Activated T-cell treated with anti-CD3 and anti-CD28 coated beads, Interleukin-2, amount 50 U/mL, for 24 hours (primary cell): Measurements from ENCODE around the gene MYBPC3.

Experiments
- DNase-seq: peaks from one replicate; pipeline ENCODE4 v3.0.0-alpha.2; 2020
- H3K27ac Mint-ChIP-seq: 2 replicates; pipeline ENCODE4 v1.8.0; 2020; ENCODE audit warnings: mild to moderate bottlenecking, mixed read lengths
- H3K27me3 Mint-ChIP-seq: 2 replicates; pipeline ENCODE4 v1.8.0; 2020; ENCODE audit warnings: mixed read lengths
- H3K36me3 Mint-ChIP-seq: 2 replicates; pipeline ENCODE4 v1.8.0; 2020; ENCODE audit warnings: low read depth, mixed read lengths
- H3K4me1 Mint-ChIP-seq: 2 replicates; pipeline ENCODE4 v1.8.0; 2020; ENCODE audit warnings: low read depth, mixed read lengths
- H3K4me3 Mint-ChIP-seq: 2 replicates; pipeline ENCODE4 v1.8.0; 2020; ENCODE audit warnings: mild to moderate bottlenecking, moderate library complexity, mixed read lengths
- H3K9me3 Mint-ChIP-seq: 2 replicates; pipeline ENCODE4 v1.8.0; 2020; ENCODE audit warnings: mixed read lengths

The MYBPC3 gene

GRCh38 chr11:47356129-47356997 is 3.9 kb upstream of the MYBPC3 start:
- H3K27ac Mint-ChIP-seq: no peak overlapping the region
- no peaks in the 10 kb centered on the region for H3K36me3 Mint-ChIP-seq
- no peak for DNase-seq
- peaks cover 17% of the 10 kb centered on the region for H3K4me1 Mint-ChIP-seq
- no peaks in the 10 kb centered on the region for H3K27me3 Mint-ChIP-seq
- no peaks in the 10 kb centered on the region for H3K9me3 Mint-ChIP-seq
- no peak overlapping the region for H3K4me3 Mint-ChIP-seq

- H3K9me3 Mint-ChIP-seq: no peaks in the 10 kb centered on the region
- no peak overlapping the region for H3K4me3 Mint-ChIP-seq
- peaks cover 12% of the 10 kb centered on the region for H3K4me1 Mint-ChIP-seq
- no peak for DNase-seq
- no peaks in the 10 kb centered on the region for H3K36me3 Mint-ChIP-seq
- no peak overlapping the region for H3K27ac Mint-ChIP-seq
- H3K27me3 Mint-ChIP-seq: no peaks in the 10 kb centered on the region
Measured at GRCh38 chr11:47355283-47356128, 3.0 kb upstream of the MYBPC3 start.

GRCh38 chr11:47354913-47355282 is 2.4 kb upstream of the MYBPC3 start:
- H3K9me3 Mint-ChIP-seq: no peaks in the 10 kb centered on the region
- H3K4me1 Mint-ChIP-seq: peaks cover 8% of the 10 kb centered on the region
- H3K27me3 Mint-ChIP-seq: no peaks in the 10 kb centered on the region
- no peak overlapping the region for H3K4me3 Mint-ChIP-seq
- no peaks in the 10 kb centered on the region for H3K36me3 Mint-ChIP-seq
- DNase-seq: no peak
- no peak overlapping the region for H3K27ac Mint-ChIP-seq

GRCh38 chr11:47353978-47354774 is 1.7 kb upstream of the MYBPC3 start:
- no peaks in the 10 kb centered on the region for H3K27me3 Mint-ChIP-seq
- H3K9me3 Mint-ChIP-seq: no peaks in the 10 kb centered on the region
- H3K36me3 Mint-ChIP-seq: no peaks in the 10 kb centered on the region
- H3K4me1 Mint-ChIP-seq: peaks cover under 1% of the 10 kb centered on the region
- DNase-seq: no peak
- no peak overlapping the region for H3K4me3 Mint-ChIP-seq
- no peak overlapping the region for H3K27ac Mint-ChIP-seq

- no peaks in the 10 kb centered on the region for H3K4me1 Mint-ChIP-seq
- H3K27me3 Mint-ChIP-seq: no peaks in the 10 kb centered on the region
- no peaks in the 10 kb centered on the region for H3K9me3 Mint-ChIP-seq
- no peak overlapping the region for H3K4me3 Mint-ChIP-seq
- DNase-seq: no peak
- H3K36me3 Mint-ChIP-seq: no peaks in the 10 kb centered on the region
- H3K27ac Mint-ChIP-seq: no peak overlapping the region
Measured at GRCh38 chr11:47351156-47352126, 1.1 kb downstream of the MYBPC3 start.

- H3K27ac Mint-ChIP-seq: no peak overlapping the region
Measured at GRCh38 chr11:47350315-47350714, 2.2 kb downstream of the MYBPC3 start.

GRCh38 chr11:47349521-47350095 is 2.9 kb downstream of the MYBPC3 start:
- H3K4me3 Mint-ChIP-seq: no peak overlapping the region
- H3K9me3 Mint-ChIP-seq: no peaks in the 10 kb centered on the region

More at GRCh38 chr11:47350315-47350714, 2.2 kb downstream of the MYBPC3 start:
- no peak for DNase-seq
- Mint-ChIP-seq H3K27me3 (no peaks in the 10 kb centered on the region), H3K4me3 (no peak overlapping the region), H3K9me3 (no peaks in the 10 kb centered on the region), H3K36me3 (no peaks in the 10 kb centered on the region), H3K4me1 (no peaks in the 10 kb centered on the region)

GRCh38 chr11:47348859-47349258 is 3.6 kb downstream of the MYBPC3 start:
- Mint-ChIP-seq H3K4me1 (no peaks in the 10 kb centered on the region), H3K36me3 (no peaks in the 10 kb centered on the region), H3K9me3 (no peaks in the 10 kb centered on the region), H3K4me3 (no peak overlapping the region), H3K27me3 (no peaks in the 10 kb centered on the region), H3K27ac (no peak overlapping the region)
- no peak for DNase-seq

More at GRCh38 chr11:47349521-47350095, 2.9 kb downstream of the MYBPC3 start:
- Mint-ChIP-seq H3K36me3 (no peaks in the 10 kb centered on the region), H3K27me3 (no peaks in the 10 kb centered on the region), H3K4me1 (no peaks in the 10 kb centered on the region), H3K27ac (no peak overlapping the region)
- no peak for DNase-seq

- H3K36me3 Mint-ChIP-seq: no peaks in the 10 kb centered on the region
- no peaks in the 10 kb centered on the region for H3K27me3 Mint-ChIP-seq
- DNase-seq: no peak
- no peak overlapping the region for H3K4me3 Mint-ChIP-seq
- H3K9me3 Mint-ChIP-seq: no peaks in the 10 kb centered on the region
- no peaks in the 10 kb centered on the region for H3K4me1 Mint-ChIP-seq
- no peak overlapping the region for H3K27ac Mint-ChIP-seq
Measured at GRCh38 chr11:47348131-47348802, 4.2 kb downstream of the MYBPC3 start.

GRCh38 chr11:47347137-47347536 is 5.4 kb downstream of the MYBPC3 start:
- no peak overlapping the region for H3K4me3 Mint-ChIP-seq
- H3K9me3 Mint-ChIP-seq: no peaks in the 10 kb centered on the region
- H3K27me3 Mint-ChIP-seq: no peaks in the 10 kb centered on the region
- H3K4me1 Mint-ChIP-seq: no peaks in the 10 kb centered on the region
- no peak overlapping the region for H3K27ac Mint-ChIP-seq
- no peak for DNase-seq
- H3K36me3 Mint-ChIP-seq: no peaks in the 10 kb centered on the region

GRCh38 chr11:47345890-47346563 is 6.5 kb downstream of the MYBPC3 start:
- DNase-seq: no peak
- Mint-ChIP-seq H3K27me3 (no peaks in the 10 kb centered on the region), H3K27ac (no peak overlapping the region), H3K36me3 (no peaks in the 10 kb centered on the region), H3K9me3 (no peaks in the 10 kb centered on the region), H3K4me3 (no peak overlapping the region), H3K4me1 (no peaks in the 10 kb centered on the region)

GRCh38 chr11:47342854-47343253 is 9.6 kb downstream of the MYBPC3 start:
- H3K27me3 Mint-ChIP-seq: no peaks in the 10 kb centered on the region
- no peaks in the 10 kb centered on the region for H3K9me3 Mint-ChIP-seq
- DNase-seq: no peak
- no peaks in the 10 kb centered on the region for H3K36me3 Mint-ChIP-seq
- H3K4me3 Mint-ChIP-seq: no peak overlapping the region
- no peaks in the 10 kb centered on the region for H3K4me1 Mint-ChIP-seq
- H3K27ac Mint-ChIP-seq: no peak overlapping the region
